NCI-H82 treated with DMSO at 0.1 percent for 48 hours (cell line): ENCODE data around the gene LYZ.

Source experiments
- DNase-seq: peaks from one replicate; lab custom pipeline; 2025; ENCODE audit not compliant: unreplicated experiment; lab: John Stamatoyannopoulos, UW

LYZ gene

DNA sequence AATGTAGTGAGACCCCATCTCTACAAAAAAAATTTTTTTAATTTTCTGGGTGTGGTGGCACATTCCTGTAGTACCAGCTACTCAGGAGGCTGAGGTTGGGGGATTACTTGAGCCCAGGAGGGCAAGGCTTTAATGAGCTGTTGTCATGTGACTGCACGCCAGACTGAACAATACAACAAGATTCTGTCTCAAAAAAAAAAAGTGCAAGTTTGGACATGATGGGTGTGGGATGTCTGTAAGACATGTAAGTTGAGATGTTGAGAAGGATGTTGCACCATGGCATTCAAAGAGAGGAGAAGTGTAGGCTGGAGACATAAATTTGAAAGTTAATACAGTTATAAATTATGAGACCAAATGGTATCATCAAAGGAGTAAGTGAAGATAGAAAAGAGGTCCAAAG, 34.9 kb downstream of the LYZ start:
- no peak for DNase-seq

DNA sequence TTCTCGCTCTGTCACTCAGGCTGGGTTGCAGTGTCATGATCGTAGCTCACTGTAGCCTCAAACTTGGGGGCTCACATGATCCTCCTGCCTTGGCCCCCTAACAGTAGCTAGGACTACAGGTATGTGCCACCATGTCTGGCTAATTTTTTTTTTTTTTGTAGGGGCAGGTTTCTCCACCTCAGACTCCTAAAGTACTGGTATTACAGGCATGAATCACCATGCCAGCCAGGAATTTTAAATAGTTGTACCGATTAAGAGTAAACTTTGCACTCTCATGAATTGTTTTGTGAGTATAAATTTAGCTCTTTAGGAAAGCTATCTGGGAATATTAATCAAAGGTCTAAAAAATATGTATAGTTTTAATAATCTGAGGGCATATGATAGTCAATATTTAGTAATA, 36.9 kb downstream of the LYZ start:
- no peak for DNase-seq

- DNase-seq: no peak
These were observed 38.7 kb downstream of the LYZ start for GRCh38 chr12:69386921-69387320.

- no peak for DNase-seq
These were observed 40.2 kb downstream of the LYZ start for GRCh38 chr12:69388371-69388770.

GRCh38 chr12:69389831-69390230, 41.6 kb downstream of the LYZ start:
- no peak for DNase-seq

DNA sequence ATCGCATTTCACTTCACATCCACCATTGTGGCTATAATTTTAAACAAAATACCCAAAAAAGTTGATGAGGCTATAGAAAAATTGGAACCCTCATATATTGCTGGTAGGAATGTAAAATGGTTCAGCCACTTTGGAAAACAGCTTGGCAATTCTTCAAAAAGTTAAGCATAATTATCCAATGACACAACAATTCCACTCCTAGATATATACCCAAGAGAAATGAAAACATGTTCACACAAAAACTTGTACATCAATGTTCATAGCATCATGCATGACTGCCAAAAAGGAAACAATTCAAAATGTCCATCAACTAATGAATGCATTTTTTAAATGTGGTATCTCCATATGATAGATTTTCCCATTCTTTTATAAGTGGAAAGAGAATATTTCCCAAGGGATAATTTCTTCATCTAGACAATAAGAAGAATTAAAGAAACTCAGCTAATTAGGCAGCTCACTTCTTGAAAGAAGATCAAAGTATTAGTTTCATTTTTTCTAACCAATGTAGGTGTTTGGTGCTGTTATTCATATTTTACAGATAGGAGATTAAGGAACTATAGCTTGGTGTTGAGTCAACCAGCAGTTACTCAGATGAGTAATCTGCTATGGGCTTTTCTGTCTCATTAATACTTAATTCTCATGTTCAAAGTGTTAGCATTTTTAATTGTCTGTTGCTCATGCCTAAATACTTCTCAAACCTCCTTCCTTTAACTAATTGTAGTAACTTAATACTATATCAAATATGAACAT, 44.2 kb downstream of the LYZ start:
- DNase-seq: no peak

GRCh38 chr12:69396041-69396440, 47.9 kb downstream of the LYZ start:
- DNase-seq: no peak

- DNase-seq: no peak
These were observed 48.8 kb downstream of the LYZ start for GRCh38 chr12:69396963-69397362.

- no peak for DNase-seq
These were observed 49.8 kb downstream of the LYZ start for GRCh38 chr12:69397978-69398377.

GRCh38 chr12:69401940-69402339, 53.8 kb downstream of the LYZ start:
- DNase-seq: no peak
